SK-N-SH treated with all-trans-retinoic acid at 6 μM for 48 hours (cell line): ENCODE measurements around the gene SYNGR1.

Experiments used
- ISL1 ChIP-seq: fragments of 250-450 bp; sonication (Bioruptor Pico); IDR thresholded peaks from 2 replicates; pipeline ENCODE4 v2.1.2; 2022; ENCODE audit warnings: mild to moderate bottlenecking, moderate library complexity
- ZFP30 ChIP-seq: fragments of 450-650 bp; formaldehyde crosslinking; IDR thresholded peaks from 2 replicates; pipeline ENCODE4 v1.5.0; 2022; ENCODE audit warnings: mild to moderate bottlenecking, moderate library complexity
- TF ChIP-seq, protein P1 (sequence below): fragments of 250-450 bp; sonication (Bioruptor Pico); IDR thresholded peaks from 2 replicates; pipeline ENCODE4 v1.8.0; 2021; ENCODE audit warnings: low read depth, mild to moderate bottlenecking, moderate library complexity, borderline replicate concordance
- TF ChIP-seq, protein P2 (sequence below): fragments of 250-450 bp; sonication (Bioruptor Pico); IDR thresholded peaks from 2 replicates; pipeline ENCODE4 v1.8.0; 2020; ENCODE audit warnings: mild to moderate bottlenecking, moderate library complexity, borderline replicate concordance

- TF ChIP-seq, protein P1, sequence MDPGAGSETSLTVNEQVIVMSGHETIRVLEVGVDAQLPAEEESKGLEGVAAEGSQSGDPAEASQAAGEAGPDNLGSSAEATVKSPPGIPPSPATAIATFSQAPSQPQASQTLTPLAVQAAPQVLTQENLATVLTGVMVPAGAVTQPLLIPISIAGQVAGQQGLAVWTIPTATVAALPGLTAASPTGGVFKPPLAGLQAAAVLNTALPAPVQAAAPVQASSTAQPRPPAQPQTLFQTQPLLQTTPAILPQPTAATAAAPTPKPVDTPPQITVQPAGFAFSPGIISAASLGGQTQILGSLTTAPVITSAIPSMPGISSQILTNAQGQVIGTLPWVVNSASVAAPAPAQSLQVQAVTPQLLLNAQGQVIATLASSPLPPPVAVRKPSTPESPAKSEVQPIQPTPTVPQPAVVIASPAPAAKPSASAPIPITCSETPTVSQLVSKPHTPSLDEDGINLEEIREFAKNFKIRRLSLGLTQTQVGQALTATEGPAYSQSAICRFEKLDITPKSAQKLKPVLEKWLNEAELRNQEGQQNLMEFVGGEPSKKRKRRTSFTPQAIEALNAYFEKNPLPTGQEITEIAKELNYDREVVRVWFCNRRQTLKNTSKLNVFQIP (CRISPR knock-in tag) = no peak
- TF ChIP-seq ZFP30 (CRISPR knock-in tag) (no peak), ISL1 (no peak)
- TF ChIP-seq, protein P2, sequence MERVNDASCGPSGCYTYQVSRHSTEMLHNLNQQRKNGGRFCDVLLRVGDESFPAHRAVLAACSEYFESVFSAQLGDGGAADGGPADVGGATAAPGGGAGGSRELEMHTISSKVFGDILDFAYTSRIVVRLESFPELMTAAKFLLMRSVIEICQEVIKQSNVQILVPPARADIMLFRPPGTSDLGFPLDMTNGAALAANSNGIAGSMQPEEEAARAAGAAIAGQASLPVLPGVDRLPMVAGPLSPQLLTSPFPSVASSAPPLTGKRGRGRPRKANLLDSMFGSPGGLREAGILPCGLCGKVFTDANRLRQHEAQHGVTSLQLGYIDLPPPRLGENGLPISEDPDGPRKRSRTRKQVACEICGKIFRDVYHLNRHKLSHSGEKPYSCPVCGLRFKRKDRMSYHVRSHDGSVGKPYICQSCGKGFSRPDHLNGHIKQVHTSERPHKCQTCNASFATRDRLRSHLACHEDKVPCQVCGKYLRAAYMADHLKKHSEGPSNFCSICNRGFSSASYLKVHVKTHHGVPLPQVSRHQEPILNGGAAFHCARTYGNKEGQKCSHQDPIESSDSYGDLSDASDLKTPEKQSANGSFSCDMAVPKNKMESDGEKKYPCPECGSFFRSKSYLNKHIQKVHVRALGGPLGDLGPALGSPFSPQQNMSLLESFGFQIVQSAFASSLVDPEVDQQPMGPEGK = no peak
Measured at GRCh38 chr22:39348909-39349505, 784 bp upstream of the SYNGR1 start.
